HG03095 (cell line): ENCODE data around the gene CRYBG1.
"Not testable (repeated sequence)": the region's sequence is repeated elsewhere in the genome, so short reads cannot be mapped to it uniquely, and the experiment has no call there.

Experiments used
- ATAC-seq: cut with Tn5 transposase; IDR thresholded peaks from one replicate; pipeline ENCODE4 v1.9.1; 2021; ENCODE audit warnings: moderate library complexity; ENCODE audit not compliant: unreplicated experiment

The CRYBG1 gene

DNA sequence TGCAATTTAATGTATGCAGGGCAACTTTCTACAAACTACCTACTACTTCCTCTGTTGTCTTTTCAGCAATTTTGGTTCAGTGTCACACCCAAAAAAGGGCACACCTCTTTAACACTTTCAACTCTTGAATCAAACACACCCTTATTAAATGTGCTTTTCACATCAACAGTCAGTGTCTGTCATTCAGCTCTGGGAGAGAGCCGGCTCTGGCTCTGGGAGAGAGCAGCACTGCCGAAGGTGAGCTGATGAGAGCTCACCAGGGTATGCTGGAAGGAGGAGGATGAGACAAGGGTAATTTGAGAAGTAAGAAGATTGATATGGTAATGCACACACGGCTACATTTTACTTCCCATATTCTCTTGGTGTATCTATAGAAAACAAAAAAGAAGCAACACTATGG is 134.5 kb downstream of the CRYBG1 start:
- ATAC-seq = no peak

DNA sequence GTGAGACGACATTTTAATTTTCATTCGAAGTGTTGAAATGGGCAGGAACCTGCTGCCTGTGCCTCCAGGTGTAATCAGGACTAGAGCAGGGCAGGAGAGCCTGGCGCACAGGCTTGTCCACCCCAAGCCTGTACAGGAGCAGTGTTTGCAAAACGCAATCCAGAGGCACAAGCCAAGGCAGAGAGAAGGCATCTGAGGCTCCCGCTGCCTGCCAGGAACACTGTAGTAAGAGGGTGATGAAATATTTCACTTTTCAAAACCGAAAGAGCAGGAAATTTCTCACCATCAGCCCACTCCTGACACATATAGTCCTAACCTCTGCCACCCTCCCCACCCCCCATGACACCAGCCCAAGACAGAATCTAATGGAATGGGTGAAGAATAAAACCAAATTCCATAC is 136.3 kb downstream of the CRYBG1 start:
- ATAC-seq = no peak

DNA sequence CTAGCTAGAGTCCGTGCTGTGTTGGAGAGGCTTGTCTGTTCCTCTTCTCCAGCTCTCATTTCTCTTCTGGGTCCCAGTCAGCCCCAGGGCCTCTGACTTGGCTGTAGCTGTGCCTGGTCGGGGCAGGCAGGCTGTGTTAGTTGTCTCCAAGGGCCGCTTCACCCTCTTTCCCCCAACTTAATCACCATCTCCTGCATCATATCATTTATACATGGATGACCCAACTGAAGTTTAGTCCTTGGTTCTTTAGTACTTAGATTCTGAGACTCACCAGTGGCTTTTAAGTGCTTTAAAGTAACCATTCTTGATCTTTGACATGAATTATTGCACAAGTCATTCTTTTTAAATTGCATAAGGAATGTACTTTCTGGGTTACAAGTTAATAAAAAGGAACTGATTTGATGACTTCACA is 141.4 kb downstream of the CRYBG1 start:
- ATAC-seq = no peak

DNA sequence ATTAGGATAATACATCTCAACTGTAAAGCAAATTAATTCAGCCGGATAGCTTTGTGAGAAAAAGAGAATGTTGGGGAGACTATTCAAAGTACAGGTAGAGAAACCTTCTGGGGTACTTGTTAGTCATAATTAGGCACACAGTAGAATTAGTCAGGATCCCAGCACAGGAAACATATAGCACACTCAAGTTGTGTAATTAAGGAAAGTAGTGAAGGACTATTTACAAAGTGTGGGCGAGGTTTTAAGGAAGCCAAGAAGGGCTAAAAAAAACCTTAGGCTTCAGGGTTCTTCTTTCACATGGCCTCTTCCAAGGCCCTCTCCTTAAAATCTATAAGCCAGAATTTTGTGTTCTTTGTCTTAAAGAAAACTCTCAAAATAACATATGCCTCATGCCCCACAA is 142.0 kb downstream of the CRYBG1 start:
- no peak for ATAC-seq

DNA sequence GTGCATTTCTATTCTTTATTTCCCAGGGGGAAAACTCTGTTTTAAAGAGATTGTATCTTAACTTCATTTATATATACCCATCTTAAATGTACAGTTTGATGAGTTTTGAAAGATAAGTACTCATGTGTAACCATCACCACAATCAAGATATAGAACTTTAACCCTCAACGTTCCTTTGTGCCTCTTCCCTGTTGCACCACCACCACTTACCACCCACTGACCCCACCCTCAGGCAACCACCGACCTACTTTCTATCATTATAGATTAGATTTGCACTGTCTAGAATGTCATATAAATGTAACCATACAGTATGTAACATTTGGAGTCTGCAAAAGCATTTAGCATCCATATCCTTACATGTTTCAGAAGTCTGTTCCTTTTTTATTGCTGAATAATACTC is 147.8 kb downstream of the CRYBG1 start:
- no peak for ATAC-seq

DNA sequence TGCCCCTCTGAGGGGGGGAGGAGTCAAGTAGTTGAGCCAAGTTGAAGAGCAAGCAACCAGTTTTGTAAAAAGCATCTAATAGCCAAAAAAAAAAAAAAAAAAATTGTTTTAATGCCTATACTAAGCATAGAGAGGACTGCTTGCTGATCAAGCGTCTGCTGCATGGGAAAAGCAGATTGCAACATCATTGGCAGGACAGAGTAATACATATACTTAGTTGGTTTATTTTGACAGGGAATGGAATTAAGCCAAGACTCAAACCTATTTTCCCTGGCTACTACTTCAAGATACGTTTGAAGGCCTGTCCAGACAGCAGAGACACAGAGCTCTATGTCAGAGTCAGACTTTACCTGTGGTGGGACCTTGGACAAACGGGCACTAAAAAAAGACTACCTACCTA is 148.3 kb downstream of the CRYBG1 start:
- ATAC-seq = no peak

DNA sequence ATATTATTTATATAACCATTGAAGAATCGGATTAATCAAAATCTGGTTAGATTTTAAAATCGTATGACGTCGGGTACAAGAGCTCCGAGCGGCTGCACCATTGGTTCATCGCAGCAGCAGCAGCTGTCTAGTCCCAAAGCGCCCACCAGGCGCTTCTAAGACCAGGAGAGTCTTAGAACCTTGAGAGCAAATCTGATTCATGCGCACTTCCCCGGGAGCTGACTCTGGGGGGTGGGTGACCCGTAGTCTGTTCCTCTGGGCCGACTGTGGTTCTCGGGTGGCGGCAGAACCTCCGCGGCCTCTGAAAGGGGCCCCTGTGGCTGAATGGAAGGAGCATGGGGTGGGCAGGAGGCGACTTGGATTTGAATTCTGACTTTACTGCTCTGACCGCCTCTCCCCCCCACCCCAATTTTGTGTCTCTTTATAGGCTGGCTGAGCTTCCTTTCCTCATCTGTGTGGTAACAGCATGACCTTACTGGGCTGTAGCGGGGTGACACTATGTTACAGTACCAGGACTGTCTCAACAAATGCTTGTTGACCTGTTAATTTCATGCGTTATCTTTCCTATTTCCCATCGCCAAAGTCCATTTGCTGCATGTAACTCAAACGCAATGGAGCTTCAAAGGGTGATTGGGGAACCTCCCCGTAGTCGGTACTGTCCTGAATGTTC is 149.0 kb downstream of the CRYBG1 start:
- ATAC-seq = no peak

DNA sequence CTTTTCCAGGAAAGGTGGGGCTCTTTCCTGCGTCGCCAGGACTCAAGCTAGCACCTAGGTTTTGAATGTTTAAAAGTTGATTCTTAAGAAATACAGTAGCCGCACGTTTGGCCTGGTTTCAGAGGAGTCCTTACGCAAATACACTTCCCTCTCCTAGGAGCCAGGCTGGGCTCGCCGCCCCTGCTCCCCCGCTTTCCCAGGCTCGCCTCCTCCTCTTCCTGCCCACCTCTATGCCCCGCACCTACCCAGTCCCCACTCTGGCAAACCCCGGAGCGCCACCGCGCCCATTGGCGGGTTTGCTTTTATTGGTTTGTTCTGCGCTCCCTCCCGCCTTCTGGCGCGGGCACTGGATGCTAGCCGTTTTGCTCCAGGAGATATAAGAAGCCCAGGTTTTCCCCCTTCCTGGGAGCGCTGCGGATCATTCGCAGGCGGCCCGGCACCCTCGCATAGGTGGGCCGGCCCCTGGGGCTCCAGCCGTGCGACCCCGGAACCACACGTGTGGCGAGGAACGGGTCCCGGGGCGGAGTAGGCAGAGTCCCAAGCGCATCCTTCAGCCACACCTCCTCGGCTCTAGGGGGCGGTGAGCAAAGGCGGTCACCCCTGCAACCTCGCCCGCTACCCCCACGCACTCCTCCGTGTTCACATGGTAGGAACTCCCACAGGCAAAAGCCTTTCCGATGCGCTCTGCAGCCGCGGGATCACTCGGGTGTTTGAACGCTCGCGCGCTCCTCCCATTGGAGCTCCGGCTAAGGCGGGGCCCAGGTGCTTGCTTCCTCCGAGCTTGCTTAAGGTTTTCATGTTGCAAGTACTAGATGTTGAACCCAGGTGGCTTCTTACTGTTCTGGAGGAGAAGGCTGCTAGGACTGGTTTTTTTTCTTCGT is 149.8 kb downstream of the CRYBG1 start:
- ATAC-seq = peak; percentile 39

DNA sequence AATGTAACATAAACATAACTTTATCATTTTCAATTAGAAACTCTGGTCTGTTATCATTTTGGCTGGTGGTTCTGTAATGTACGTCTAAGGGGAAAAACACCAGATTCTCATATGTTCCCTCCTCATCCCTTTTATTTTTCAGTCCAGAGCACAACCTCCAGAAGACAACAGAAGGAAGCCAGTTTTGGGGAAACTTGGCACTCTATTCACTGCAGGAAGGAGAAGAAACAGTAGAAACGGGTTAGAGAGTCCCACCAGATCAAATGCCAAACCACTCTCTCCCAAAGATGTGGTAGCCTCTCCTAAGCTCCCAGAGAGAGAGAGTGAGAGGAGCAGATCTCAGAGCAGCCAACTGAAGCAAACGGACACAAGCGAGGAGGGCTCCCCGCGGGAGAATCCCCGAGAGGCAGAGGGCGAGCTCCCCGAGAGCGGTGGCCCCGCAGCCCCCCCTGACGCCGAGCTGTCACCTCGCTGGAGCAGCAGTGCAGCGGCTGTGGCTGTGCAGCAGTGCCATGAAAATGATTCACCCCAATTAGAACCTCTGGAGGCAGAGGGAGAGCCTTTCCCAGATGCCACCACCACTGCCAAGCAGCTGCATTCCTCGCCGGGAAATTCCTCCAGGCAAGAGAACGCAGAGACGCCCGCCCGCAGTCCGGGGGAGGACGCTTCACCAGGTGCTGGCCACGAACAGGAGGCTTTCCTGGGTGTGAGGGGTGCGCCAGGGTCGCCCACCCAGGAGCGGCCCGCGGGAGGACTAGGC is 151.0 kb downstream of the CRYBG1 start:
- no peak for ATAC-seq

DNA sequence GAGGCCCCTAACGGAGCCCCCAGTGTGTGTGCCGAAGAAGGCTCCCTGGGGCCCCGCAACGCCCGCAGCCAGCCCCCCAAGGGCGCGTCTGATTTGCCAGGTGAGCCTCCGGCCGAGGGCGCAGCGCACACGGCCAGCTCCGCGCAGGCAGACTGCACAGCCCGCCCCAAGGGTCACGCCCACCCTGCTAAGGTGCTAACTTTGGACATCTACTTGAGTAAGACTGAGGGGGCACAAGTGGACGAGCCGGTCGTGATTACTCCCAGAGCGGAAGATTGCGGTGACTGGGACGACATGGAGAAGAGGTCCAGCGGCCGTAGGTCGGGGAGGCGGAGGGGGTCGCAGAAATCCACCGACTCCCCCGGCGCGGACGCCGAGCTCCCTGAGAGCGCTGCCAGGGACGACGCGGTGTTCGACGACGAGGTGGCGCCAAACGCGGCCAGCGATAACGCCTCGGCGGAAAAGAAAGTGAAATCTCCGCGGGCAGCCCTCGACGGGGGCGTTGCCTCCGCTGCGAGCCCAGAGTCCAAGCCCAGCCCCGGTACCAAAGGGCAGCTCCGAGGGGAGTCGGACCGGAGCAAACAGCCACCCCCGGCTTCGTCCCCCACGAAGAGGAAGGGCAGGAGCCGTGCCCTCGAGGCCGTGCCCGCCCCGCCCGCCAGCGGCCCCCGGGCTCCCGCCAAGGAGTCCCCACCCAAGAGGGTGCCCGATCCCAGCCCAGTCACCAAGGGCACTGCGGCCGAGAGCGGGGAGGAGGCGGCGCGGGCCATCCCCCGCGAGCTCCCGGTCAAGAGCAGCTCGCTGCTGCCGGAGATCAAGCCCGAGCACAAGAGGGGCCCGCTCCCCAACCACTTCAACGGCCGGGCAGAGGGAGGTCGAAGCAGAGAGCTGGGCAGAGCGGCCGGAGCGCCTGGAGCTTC is 151.8 kb downstream of the CRYBG1 start:
- peak; percentile 53 for ATAC-seq

DNA sequence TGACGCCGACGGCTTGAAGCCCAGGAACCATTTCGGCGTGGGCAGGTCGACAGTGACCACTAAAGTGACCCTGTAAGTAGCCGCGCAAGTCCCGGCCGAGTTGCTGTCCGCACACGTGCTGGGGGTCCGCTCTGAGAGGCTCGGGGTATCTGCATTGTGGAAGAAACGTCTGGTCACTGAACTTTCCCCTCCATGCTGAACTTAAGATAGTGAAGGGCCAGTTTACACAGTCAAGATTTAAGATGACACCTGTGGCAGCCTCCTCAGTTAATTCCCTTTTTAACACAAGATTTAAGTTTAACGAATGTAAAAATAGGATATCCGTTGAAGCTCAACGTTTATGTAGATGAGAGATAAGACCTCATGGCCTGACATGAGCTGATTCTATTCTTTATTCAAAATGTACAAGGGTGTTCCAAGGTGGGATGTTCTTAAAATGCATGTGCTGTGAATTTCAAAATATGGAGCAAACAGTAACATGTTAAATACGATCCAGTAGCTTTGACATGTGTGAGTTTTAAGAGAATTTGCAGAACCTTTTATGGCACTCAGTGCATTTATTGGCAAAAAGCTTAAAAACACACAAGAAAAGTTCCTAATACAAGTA is 152.6 kb downstream of the CRYBG1 start:
- ATAC-seq = no peak

DNA sequence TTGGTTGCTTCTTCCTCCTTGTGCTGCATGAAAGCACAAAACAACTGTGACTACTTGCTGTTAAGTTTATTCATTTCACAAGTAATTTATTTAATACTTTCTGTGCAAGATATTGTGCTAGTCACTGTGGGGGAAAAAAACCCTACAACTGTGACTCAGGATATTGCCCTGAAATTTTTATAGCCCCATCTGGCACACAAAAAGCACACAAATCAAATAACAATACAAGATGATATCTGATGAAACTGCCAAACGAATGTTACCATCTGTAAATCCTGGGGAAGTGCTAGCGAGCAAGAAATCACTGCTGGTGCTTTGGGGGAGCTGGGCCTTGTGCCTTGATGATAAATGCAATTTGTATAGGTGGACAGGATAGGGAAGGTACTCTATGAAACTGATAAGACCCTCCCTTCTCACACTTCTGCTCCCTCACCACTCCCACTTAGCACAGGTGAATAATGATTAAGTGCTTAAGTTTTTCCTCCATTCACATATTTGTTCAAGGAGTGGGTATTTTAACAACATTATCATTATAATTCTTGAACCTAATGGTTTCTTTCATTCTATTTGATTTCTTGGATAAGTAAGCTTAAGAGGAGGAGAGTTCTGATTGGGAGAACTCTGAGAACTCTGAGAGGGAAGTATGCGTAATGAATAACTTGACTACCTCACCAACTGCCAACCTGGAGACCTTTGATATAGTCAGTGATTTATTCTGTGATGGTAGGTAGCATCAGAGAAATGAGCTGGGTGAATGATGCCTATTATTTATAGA is 153.5 kb downstream of the CRYBG1 start:
- no peak for ATAC-seq

DNA sequence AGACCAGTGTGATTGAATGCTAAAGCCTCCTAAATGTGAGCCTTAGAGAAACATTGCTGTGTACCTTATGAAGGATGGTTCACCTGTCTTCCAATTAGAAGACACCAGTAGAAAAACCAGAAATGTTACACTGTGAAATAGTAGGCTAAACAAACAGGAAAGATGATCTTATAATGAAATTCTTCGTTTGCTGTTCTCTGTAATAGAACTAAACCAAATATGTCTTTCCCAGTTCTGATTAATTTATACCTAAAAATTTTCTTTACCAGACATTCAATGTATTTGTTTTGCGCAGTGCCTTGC is 154.0 kb downstream of the CRYBG1 start:
- no peak for ATAC-seq

DNA sequence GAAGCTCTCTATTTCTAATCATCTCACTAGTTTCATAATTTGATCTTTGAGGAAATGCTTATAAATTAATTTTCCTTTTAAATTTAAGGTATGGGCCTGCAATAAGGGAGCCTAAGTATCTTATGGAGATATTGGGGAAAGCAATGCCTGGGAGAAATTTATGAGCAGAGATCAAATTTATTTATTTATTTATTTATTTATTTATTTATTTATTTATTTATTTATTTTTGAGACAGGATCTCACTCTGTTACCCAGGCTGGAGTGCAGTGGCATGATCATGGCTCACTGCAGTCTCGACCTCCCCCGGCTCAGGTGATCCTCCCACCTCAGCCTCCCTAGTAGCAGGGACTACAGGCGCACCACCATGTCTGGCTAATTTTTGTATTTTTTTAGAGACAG is 155.1 kb downstream of the CRYBG1 start:
- ATAC-seq = not testable (repeated sequence)

DNA sequence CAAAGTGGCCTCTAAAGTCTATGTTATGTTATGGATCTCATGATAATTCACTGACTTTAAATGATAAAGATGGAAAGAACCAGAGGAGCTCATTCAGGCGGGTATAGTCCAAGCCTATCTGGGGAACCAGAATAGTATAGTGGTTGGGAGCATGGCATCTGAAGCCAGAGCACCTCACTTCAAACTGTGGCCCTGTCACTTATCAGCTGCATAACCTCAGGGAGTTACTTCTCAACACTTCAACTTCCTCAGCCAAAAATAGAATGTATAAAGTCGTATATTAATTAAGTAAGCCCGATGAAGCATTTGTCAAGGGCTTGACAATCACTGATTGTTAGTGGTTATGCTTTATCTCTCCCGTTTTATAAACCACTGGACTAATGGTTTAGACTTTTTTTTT is 156.1 kb downstream of the CRYBG1 start:
- no peak for ATAC-seq

DNA sequence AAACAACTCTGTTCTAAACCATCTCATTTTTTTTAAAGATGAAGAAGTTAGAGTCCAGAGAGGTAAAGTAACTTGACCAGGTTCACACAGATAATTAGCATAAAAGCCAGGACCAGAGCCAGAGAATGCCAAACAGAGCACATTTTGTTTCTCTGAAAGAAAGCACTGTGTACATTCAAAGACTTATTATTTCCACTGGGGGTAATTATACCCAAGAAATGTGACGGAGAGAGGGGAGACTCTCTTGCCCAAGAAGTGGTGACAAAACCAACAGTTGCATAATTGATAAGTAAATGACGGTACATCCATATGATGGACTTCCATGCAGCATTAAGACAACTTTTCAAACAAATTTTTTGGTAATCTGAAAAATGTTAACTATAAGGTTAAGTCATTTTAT is 157.2 kb downstream of the CRYBG1 start:
- no peak for ATAC-seq

DNA sequence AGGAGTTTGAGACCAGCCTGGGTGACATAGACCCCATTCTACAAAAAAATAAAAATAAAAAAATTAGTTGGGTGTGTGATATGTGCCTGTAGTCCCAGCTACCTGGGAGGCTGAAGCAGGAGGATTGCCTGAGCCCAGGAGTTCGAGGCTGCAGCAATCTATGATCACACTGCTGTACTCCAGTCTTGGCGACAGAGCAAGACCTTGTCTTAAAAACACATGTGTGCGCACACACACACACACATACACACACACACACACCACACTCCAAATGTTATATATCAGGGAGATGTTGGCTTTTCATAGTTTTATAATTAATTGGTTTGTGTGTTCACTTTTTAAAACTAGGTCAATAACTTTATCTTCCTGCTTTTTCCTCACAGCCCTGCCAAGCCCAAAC is 158.2 kb downstream of the CRYBG1 start:
- ATAC-seq = no peak

DNA sequence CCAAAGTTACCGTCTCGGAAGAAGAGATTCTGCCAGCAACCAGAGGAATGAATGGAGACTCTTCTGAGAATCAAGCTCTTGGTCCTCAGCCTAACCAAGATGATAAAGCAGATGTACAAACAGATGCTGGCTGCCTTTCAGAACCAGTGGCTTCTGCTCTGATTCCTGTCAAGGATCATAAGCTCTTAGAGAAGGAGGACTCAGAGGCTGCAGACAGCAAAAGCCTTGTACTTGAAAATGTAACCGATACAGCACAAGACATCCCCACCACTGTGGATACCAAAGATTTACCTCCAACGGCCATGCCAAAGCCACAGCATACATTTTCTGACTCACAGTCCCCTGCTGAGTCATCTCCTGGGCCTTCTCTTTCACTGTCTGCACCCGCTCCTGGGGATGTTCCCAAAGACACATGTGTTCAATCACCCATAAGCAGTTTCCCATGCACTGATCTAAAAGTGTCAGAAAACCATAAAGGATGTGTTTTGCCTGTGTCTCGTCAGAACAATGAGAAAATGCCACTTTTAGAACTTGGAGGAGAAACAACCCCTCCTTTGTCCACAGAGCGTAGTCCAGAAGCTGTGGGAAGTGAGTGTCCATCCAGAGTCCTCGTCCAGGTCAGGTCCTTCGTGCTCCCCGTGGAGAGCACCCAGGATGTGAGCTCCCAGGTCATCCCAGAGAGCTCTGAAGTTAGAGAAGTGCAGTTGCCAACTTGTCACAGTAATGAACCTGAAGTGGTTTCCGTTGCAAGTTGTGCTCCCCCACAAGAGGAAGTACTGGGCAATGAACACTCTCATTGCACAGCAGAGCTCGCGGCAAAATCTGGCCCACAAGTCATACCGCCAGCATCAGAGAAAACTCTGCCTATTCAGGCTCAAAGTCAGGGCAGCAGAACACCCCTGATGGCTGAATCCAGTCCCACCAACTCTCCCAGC is 159.2 kb downstream of the CRYBG1 start:
- ATAC-seq = peak; percentile 44
